Cerebellar nuclear complex (tissue), 1 donor: ENCODE results near the gene ITGBL1.

Experiments
- DNase-seq, 2 experiments: peaks; one replicate each; lab custom pipeline; 2025; lab: John Stamatoyannopoulos, UW

ITGBL1 gene

DNA sequence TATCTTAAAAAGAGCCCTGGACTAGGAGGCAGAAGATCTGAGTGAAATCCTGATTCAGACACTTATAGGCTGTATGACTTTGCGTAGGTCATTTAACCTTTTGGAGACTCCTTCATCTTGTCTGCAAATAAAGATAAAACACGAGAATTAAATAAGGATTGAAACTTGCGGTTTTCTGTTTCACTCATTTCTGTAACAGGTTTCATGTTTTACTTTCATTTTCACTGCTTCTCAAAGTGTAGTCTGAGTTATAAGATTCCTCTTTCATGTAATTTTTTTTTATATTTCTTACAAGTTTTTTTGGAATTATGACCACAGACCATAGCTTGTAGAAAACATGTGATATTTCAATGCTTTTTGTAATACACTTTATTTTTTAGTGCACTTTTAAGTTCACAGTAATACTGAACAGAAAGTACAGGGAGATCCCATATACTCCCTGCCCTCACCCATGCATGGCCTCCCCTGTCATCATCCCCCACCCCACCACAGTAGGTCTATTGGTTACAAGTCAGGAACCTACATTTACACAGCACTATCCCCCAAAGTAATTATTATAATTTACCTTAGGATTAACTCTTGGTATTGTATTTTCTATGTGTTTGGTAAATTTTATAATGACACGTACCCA, 174.6 kb downstream of the ITGBL1 start:
- no peak for DNase-seq

DNA sequence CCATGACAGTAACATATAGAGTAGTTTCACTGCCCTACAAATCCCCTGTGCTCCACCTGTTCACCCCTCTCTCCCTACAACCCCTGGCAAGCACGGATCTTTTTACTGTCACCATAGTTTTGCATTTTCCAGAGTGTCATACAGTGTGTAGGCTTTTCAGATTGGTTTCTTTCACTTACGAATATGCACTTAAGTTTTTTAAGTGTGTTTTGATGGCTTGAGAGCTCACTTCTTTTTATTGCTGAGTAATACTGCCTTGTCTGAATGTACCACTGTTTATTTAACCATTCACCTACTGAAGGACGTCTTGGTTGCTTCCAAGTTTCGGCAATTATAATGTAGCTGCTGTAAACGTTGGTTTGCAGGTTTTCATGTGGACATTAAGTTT, 175.1 kb downstream of the ITGBL1 start:
- no peak for DNase-seq

- DNase-seq, result no peak
Observed at GRCh38 chr13:101628900-101629299, 176.4 kb downstream of the ITGBL1 start.

GRCh38 chr13:101631395-101631794, 178.9 kb downstream of the ITGBL1 start:
- DNase-seq, result no peak

DNA sequence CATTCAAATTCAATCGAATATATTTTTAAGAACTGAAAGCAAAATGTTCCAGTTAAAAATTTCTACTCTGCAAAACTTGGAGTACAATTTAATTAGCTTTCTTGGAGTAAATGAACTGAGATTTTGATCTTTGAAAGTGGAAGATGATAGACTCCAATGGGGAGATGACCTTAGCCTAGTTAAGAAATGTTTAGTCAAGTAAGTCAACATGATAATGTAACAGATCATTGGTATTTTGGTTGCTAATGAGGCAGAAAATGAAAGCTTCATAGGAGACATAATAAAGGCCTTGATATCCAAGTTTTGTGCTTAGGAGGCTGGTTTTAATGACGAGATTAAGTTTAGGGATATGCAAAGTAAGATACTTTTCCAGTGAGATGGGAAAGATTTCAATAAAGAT, 181.7 kb downstream of the ITGBL1 start:
- DNase-seq, result no peak

GRCh38 chr13:101639711-101640110, 187.2 kb downstream of the ITGBL1 start:
- no peak for DNase-seq

DNA sequence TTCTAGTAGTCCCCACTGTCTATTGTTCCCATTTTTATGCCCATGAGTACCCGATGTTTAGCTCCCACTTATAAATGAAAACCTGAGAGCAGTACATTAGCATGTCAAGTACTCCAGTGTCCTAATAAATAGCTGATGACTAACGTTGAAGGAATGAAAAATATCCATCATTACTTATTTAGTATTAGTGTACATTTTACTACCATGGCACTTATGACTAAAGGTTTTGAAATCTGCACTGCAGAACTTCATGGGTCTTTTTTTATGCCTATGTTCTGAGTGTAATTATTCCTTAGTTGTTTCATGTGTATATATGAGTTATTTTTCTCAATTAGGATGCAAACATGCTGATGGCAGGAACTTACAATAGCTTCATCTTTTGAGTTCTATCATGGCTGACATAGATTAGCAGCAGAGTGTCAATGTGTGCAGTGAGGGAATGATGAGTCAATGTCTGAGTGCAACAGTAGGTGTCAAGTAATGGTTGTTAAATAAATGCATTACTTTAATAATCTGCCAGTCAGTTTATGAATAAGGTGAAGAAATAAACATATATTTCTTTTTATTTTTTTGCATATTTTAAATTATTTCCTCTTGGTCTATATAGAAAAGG, 188.4 kb downstream of the ITGBL1 start:
- no peak for DNase-seq

DNA sequence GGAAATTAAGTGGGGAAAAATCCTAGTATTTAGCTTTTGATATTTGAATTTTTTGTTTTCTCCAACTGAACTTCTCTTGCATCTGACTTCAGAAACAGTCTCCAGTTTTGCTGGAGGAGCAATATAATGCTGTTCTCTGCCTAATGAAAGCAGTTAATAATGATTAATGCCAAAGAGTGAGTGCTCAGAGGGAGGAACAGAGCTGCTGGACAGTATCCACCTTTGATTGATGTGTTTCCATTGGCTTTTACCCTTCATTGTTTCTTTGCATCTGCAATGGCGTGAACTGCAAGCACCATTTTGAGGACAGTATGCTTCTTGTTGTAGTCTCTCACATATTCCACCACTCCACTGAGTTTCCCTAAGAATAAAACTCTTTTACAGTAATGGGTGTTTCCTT, 193.4 kb downstream of the ITGBL1 start:
- DNase-seq, result no peak

GRCh38 chr13:101647760-101648159, 195.3 kb downstream of the ITGBL1 start:
- no peak for DNase-seq

DNA sequence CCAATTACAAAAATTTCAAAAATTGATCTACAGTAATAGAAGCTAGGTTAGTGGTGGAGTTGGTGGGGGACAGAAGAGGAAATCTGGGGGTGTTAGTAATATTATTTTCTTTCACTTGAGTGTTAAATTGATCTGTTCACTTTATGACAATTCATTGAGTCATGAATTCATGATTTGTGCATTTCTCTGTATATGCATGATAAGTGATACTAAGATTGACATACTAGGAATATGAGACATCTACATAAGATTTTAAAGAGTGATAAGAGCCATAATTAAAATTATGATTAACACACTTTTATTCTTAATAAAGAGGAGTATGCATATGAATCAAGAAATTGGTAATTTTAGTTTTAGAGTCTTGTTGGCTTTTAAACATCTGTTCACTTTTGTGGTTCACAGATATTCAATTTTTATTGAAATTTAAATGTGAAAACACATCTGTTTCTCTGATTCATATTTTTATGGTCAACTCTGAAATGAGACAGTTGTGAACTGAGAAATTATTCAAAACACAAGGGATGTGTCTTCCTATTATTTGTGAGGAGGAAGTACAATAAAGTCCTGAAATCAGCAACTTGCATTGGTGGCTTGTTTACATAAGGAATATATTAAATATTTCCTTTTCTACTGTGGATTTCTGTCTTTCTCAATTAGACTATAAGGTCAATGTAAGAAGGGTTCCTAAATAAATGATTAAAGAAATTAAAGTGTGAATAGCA, 196.5 kb downstream of the ITGBL1 start:
- no peak for DNase-seq

- no peak for DNase-seq
Observed at GRCh38 chr13:101649488-101650126, 197.1 kb downstream of the ITGBL1 start.

DNA sequence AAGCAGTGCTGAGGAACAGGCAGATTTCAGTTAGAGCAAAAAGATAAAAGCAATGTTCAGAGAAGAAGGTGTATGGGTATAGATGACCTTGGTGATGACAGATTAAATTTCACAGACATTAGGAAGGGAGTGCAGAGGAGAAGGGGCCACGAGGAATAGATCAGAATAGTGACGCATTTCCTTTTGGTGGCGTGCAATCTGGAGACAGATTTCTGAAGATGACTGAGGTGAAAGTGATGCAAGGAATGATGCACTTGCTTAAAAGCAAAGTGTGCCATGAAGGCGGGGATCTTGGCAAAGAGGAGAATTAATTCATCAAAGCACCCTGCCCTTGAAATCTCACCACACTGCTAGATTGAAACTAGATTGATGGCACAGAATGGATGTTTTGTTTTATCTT, 202.4 kb downstream of the ITGBL1 start:
- DNase-seq, result no peak

DNA sequence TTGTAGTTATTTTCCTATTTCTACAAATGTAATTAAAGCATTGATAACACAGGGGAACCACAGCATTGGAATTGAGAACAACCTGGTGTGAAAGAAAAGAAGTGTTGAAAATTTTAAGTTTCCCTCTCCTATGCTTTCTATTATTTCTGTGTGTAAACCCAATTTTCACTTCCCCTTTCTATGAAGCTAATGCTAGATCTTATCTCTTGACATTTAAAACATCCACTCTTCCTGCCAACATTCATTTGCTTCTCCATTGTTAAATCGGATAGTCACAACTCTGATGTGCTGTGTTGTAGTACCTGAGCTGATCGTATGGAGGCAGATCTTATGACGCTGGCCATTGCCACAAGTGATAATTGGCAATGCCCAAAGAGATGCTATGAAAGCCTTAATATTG, 203.0 kb downstream of the ITGBL1 start:
- DNase-seq, result no peak

- DNase-seq, result no peak
Observed at GRCh38 chr13:101660711-101661110, 208.2 kb downstream of the ITGBL1 start.

- no peak for DNase-seq
Observed at GRCh38 chr13:101661839-101662238, 209.4 kb downstream of the ITGBL1 start.

- no peak for DNase-seq
Observed at GRCh38 chr13:101673360-101674105, 221.1 kb downstream of the ITGBL1 start.

- DNase-seq, result no peak
Observed at GRCh38 chr13:101681834-101682233, 229.4 kb downstream of the ITGBL1 start.

- no peak for DNase-seq
Observed at GRCh38 chr13:101686003-101686402, 233.5 kb downstream of the ITGBL1 start.

- no peak for DNase-seq
Observed at GRCh38 chr13:101690871-101691270, 238.4 kb downstream of the ITGBL1 start.

DNA sequence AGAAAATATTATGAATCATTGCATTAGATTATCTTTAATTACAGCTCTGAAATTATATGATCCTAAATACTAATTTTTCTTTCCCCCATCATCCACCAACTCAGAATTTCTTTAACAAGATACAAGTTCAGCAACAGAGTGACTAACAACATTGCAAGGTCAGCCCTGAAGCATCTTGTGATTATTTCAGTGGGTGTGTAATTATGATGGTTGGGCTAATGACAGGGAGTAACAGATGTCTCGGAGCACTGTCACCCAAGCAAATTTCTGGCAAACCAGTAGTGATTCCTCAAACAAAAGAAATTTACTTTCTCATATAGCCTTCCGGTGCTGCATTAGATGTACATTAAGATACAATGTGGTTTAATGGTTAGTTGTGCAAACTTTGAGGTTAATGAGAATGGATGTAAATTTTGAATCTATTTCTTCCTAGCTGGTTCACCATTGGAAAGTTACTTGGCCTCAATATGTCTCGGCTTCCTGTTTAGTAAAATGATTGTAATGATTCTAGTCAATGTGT, 238.9 kb downstream of the ITGBL1 start:
- no peak for DNase-seq

- no peak for DNase-seq
Observed at GRCh38 chr13:101695870-101696516, 243.5 kb downstream of the ITGBL1 start.
